Epithelial cell of proximal tubule (primary cell): Measurements from ENCODE around the gene RGS7. TPM values are rescaled to one million over a fixed set of nuclear protein-coding genes. Genes with fewer than 3 reads are reported as not detected.

Experiments used
- DNase-seq: peaks from one replicate; pipeline ENCODE4 v3.0.0-alpha.2; 2011; ENCODE audit warnings: low read depth
- H3K4me3 ChIP-seq: 2 replicates; pipeline ENCODE4 v1.5.1; 2011; ENCODE audit warnings: low read depth, mild to moderate bottlenecking, low read length
- CTCF ChIP-seq: conservative IDR thresholded peaks from 2 replicates; pipeline ENCODE4 v1.5.1; 2012; ENCODE audit warnings: low read depth, mild to moderate bottlenecking, low read length
- total RNA-seq: library from RNA; depleted of rRNA; stranded (reverse); fragments of >200 nt; gene quantifications from 2 replicates; pipeline ENCODE4 v1.2.3, GENCODE V29; 2015

RGS7 gene
- total RNA-seq, 1 donor from 2014 or later, result 0.06 TPM

- no peak for DNase-seq
- H3K4me3 ChIP-seq, result no peak overlapping the region
- TF ChIP-seq CTCF, result no peak
Measured at GRCh38 chr1:241020851-241021697, 335.9 kb downstream of the RGS7 start.

- DNase-seq, result no peak
- TF ChIP-seq CTCF, result no peak
- no peak overlapping the region for H3K4me3 ChIP-seq
Measured at GRCh38 chr1:241012708-241013340, 344.2 kb downstream of the RGS7 start.

GRCh38 chr1:241007668-241008067 is 349.3 kb downstream of the RGS7 start:
- DNase-seq, result no peak
- no peak overlapping the region for H3K4me3 ChIP-seq
- TF ChIP-seq CTCF, result no peak

- no peak overlapping the region for H3K4me3 ChIP-seq
- TF ChIP-seq CTCF, result no peak
- DNase-seq, result no peak
Measured at GRCh38 chr1:240999826-241000225, 357.2 kb downstream of the RGS7 start.

GRCh38 chr1:240998441-240999015 is 358.5 kb downstream of the RGS7 start:
- DNase-seq, result no peak
- H3K4me3 ChIP-seq, result no peak overlapping the region
- TF ChIP-seq CTCF, result no peak

- no peak for DNase-seq
- no peak overlapping the region for H3K4me3 ChIP-seq
- no peak for TF ChIP-seq CTCF
Measured at GRCh38 chr1:240998024-240998423, 359.0 kb downstream of the RGS7 start.
